GM12892 (cell line): ENCODE data around the gene MFSD12.

Source experiments
- DNase-seq: peaks from one replicate; pipeline ENCODE4 v3.0.0; 2011; ENCODE audit not compliant: insufficient read length
- FAIRE-seq: peaks from 2 replicates; lab custom pipeline; 2011; peaks lifted over from hg19 to GRCh38; lab: Jason Lieb, UNC
- POLR2A ChIP-seq: IDR thresholded peaks from 2 replicates; pipeline ENCODE4 v1.6.1; 2011; ENCODE audit warnings: low read depth, low read length, control low read depth
- POLR2AphosphoS5 ChIP-seq: IDR thresholded peaks from 2 replicates; pipeline ENCODE4 v1.6.1; 2011; ENCODE audit warnings: low read depth, low read length, control low read depth
- TAF1 ChIP-seq: IDR thresholded peaks from 2 replicates; pipeline ENCODE4 v1.6.1; 2011; ENCODE audit warnings: low read depth, mild to moderate bottlenecking, control low read depth, low read length, borderline replicate concordance

MFSD12 gene

DNA sequence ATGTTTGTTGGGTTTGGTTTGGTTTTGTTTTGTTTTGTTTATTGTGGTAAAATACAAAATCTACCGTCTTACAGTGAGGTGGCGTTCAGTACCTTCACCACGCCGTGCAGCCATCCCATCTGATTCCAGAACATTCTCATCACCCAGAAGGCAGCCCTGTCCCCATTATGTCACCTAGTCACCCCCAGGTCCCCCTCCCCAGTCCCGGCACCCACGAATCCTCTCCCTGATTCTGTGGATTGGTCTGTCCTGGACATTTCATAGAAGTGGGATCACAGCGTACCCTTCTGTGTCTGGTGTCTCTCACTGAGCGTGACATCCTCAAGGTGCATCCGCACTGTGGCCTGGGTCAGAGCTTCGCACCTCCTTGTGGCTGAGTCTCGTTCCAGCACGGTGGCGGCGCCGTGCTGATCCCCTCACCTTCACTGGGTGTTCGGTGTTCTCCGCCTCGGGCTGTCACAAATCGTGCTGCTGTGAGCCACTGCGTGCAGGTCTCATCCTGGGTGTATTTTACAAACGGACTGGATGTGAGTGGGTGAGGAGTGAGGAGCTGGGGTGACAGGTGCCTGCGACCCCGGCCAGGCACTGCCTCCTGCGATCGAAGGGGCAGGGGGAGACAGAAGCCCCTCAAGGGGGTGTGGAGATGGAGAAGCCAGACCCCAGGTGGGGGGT lies 19.0 kb downstream of the MFSD12 start:
- DNase-seq (no peak), FAIRE-seq (no peak)
- no peak for TF ChIP-seq POLR2A
- TF ChIP-seq POLR2AphosphoS5, result no peak
- TF ChIP-seq TAF1, result no peak

DNA sequence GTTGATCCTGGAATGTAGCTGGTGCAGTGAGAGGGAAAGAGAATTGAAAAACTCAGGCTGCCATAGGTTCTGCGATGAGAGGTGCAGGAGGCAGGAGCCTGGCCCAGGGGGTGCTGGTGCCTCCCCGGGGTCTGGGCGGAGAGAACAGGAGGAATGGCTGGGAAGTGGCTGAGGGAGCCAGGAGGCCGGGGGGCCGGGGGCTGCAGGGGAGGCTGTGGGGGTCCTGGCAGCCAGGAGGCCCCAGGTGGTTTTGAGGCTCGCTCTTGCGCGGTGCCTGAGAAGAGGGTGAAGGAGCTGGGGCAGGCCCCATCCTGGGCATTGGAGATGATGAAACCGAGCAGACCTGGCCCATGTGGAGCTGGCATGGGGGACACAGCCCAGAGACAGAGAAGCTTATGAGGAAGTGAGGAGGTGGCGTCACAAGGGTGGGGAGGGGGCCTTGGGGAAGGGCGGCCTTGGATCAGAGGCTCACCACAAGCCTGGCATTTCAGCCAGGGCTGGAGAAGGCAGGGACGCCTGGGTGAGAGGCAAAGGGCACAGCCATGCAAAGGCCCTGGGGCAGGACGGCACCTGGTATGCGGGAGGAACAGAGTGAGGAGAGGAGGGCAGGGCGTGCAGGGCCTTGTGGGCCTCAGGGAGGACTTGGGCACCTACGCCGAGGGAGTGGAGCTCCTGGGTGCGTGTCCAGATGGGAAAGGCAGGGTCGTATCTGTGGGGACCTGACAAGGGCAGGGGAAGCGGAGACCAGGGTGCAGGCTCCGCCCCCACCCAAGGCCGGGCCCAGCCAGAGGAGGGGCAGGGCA lies 19.7 kb downstream of the MFSD12 start:
- TF ChIP-seq POLR2AphosphoS5, result no peak
- no peak for TF ChIP-seq POLR2A
- no peak for TF ChIP-seq TAF1
- FAIRE-seq, result no peak
- DNase-seq, result no peak

DNA sequence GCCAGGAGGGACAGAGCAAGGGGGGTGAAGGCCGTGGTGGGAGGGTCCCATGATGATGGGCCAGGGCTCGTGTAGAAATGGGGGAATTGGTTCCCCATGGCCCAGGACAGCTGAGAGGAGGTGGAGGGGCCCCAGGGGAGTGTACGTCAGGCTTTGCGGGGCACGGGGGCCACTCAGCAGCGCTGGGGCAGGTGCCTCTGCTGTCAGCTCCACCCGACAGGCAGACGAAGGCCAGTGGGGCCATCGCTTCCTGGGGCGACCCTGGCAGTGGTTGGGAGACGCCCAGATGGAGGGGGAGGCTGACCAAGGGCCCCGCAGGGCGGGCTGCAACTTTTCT lies 20.3 kb downstream of the MFSD12 start:
- FAIRE-seq, result no peak

DNA sequence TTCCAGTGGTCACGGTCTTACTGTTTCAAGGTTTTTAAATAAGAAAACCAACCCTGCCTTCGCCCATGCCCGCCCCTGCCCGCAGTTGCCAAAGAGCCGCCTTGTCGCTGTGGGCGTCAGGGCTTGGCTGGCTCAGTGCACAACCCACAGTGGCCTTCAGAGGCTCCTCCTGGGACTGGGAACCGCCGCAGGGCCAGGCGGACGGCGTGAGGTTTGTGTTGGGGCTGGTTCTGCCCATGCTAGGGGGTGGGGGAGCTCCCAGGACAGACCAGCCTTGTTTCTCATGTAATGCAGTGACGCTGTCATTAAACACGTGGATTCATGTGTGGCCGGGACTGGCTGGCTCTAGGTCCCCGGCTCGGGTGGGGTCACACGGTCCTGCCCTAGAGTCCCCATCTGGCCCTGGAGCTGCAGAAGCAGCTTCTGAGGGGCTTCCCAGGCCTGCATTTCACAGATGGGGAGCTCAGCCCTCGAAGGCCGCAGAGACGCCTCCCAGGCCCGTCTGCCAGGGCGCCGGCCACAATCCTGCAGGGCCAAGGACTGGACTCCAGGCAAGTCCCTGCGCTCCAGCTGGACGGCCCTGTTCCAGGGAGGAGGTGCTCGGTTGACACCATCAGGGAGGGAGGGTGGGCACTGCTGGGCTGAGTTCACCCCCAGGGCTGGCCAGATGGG lies 20.8 kb downstream of the MFSD12 start:
- no peak for FAIRE-seq
- TF ChIP-seq POLR2AphosphoS5, result no peak
- TF ChIP-seq POLR2A, result no peak
- TF ChIP-seq TAF1, result no peak
- DNase-seq, result no peak

More for the DNA sequence above, 20.3 kb downstream of the MFSD12 start:
- no peak for DNase-seq
- no peak for TF ChIP-seq POLR2A
- TF ChIP-seq TAF1, result no peak
- no peak for TF ChIP-seq POLR2AphosphoS5

DNA sequence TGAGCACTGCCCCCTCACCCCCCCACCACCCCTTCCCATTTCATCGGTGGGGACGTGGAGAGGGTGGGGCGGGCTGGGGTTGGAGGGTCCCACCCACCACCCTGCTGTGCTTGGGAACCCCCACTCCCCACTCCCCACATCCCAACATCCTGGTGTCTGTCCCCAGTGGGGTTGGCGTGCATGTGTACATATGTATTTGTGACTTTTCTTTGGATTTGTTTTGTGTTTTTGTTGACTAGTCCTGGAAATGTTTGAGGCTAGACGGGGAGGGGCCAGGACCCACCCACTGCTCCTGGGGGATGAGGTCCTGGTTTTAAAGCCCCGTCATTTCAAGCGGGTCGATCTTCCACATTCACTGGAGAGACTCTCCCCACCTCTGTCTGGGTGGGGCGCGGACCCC lies 21.4 kb downstream of the MFSD12 start:
- FAIRE-seq (no peak), DNase-seq (no peak)
- no peak for TF ChIP-seq TAF1
- no peak for TF ChIP-seq POLR2A
- no peak for TF ChIP-seq POLR2AphosphoS5

DNA sequence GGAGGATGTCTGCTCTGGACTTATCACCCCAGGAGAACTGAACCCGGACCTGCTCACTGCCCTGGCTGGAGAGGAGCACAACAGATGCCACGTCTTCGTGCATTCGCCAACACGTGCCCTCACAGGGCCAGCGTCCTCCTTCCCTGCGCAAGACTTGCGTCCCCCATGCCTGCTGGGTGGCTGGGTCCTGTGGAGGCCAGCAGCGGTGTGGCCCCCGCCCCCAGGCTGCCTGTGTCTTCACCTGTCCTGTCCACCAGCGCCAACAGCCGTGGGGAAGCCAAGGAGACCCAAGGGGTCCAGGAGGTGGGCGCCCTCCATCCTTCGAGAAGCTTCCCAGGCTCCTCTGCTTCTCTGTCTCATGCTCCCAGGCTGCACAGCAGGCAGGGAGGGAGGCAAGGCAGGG lies 21.8 kb downstream of the MFSD12 start:
- FAIRE-seq (no peak), DNase-seq (no peak)
- no peak for TF ChIP-seq POLR2A
- no peak for TF ChIP-seq TAF1
- TF ChIP-seq POLR2AphosphoS5, result no peak

DNA sequence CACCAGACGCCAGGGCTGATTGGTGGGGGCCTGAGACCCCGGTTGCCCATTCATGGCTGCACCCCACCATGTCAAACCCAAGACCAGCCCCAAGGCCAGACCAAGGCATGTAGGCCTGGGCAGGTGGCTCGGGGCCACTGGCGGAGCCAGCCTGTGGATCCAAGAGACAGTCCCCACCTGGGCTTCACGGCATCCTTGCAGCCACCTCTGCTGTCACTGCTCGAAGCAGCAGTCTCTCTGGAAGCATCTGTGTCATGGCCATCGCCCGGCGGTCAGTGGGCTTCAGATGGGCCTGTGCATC lies 22.2 kb downstream of the MFSD12 start:
- no peak for TF ChIP-seq TAF1
- DNase-seq (no peak), FAIRE-seq (no peak)

DNA sequence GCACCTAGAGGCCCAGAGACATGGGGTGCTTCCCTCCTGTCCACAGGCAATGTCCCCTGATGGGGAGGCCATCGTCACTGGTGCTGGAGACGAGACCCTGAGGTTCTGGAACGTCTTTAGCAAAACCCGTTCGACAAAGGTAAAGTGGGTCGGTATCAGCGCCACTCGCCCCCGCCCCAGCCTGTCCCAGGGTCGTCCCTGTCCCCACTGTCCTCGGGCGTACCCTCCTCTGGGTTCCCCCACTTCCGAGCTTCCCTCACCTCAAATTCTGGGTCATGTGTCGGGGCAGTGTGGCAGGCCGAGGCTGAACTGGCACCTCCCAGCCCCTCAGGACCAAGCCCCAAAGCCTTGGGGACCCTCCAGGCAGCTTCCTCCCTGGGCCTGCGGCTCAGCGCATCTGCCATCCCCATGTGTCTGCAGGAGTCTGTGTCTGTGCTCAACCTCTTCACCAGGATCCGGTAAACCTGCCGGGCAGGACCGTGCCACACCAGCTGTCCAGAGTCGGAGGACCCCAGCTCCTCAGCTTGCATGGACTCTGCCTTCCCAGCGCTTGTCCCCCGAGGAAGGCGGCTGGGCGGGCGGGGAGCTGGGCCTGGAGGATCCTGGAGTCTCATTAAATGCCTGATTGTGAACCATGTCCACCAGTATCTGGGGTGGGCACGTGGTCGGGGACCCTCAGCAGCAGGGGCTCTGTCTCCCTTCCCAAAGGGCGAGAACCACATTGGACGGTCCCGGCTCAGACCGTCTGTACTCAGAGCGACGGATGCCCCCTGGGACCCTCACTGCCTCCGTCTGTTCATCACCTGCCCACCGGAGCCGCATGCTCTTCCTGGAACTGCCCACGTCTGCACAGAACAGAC lies 22.8 kb downstream of the MFSD12 start:
- TF ChIP-seq TAF1, result no peak
- TF ChIP-seq POLR2A, result no peak
- TF ChIP-seq POLR2AphosphoS5, result no peak
- FAIRE-seq, result no peak
- DNase-seq, result no peak

DNA sequence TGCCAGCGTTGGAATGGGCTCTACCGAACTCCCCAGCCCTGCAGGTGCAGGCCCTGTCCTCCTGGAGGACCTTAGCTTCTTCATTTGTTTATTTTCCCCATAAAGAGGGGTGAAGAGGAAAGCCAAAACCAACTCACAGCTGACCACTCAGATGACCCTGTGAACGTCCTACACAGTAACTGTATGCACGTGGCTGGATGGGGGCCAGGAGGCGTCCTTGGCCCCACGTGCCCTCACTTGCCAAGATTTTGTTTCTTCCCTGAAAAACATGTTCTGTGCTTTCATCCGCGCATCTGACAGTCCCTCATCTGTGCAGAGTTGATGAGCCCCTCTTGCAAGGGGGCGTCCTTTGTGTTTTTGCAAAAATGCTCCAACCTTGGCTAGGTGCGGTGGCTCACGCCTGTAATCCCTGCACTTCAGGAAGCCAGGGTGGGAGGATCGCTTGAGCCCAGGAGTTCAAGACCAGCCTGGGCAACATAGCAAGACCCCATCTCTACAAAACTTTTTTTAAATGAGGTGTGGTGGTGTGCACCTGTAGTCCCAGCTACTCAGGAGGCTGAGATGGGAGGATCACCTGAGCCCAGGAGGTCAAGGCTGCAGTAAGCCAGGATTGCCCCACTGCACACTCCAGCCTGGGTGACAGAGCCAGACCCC lies 23.7 kb downstream of the MFSD12 start:
- TF ChIP-seq POLR2A, result no peak
- TF ChIP-seq TAF1, result no peak
- TF ChIP-seq POLR2AphosphoS5, result no peak

DNA sequence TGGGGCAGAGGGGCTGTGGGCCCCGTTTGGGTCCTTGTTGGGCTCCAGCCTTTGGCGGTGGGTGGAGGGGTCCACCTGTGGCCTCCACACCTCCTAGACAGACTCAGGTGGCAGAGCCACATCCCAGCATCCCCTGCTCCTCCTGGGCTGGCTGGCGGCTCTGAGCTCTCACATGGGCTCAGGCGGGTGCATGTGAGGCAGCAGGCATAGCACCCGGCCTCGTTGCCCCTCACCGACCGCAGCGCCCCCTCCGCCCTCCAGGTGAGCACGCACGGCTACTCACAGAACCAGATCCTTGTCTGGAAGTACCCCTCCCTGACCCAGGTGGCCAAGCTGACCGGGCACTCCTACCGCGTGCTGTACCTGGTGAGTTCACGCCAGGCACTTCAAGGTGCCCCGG lies 24.4 kb downstream of the MFSD12 start:
- TF ChIP-seq TAF1 (no peak), POLR2AphosphoS5 (no peak), POLR2A (no peak)
- FAIRE-seq, result no peak
- DNase-seq, result no peak

More for the DNA sequence above, 23.7 kb downstream of the MFSD12 start:
- FAIRE-seq (no peak), DNase-seq (no peak)

DNA sequence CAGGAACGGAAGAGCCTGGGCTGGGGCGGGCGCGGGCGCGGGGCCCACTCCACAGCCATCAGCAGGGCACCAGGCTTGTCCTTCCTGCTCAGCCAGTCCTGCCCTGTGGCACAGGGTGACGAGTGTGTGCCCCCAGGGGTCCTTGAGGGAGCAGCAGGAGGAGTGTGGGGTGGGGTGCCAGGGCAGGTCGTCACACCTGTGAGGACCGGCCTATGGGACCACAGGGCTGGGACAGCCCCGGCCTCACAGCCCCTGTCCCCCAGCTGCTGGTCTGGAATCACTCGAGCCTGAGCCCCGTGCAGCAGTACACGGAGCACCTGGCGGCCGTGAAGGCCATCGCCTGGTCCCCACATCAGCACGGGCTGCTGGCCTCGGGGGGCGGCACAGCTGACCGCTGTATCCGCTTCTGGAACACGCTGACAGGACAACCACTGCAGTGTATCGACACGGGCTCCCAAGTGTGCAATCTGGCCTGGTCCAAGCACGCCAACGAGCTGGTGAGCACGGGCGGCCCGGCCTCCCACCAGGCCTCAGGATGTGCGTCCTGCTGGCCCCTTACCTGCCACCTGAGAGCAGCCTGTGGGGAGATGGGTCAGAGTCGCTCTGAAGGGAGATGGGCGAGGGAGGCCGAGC lies 25.1 kb downstream of the MFSD12 start:
- DNase-seq, result no peak
- TF ChIP-seq POLR2A, result no peak
- TF ChIP-seq TAF1, result no peak
- TF ChIP-seq POLR2AphosphoS5, result no peak
- no peak for FAIRE-seq
